PC-3 (cell line): ENCODE results near the gene IRF8.

Experiments
- CTCF ChIP-seq: fragments of 300-600 bp; sonication (generic); conservative IDR thresholded peaks from 2 replicates; pipeline ENCODE4 v1.5.1; 2017; ENCODE audit warnings: antibody characterized with exemption, low read depth, mild to moderate bottlenecking, low read length
- EZH2 ChIP-seq: fragments of 300-600 bp; sonication (generic); IDR thresholded peaks from one replicate; pipeline ENCODE4 v1.6.1; 2017; ENCODE audit warnings: antibody characterized with exemption, mild to moderate bottlenecking, low read length; ENCODE audit not compliant: unreplicated experiment
- EZH2phosphoT487 ChIP-seq: fragments of 300-600 bp; sonication (generic); IDR thresholded peaks from 2 replicates; pipeline ENCODE4 v1.6.1; 2018; ENCODE audit warnings: mild to moderate bottlenecking, antibody characterized with exemption, low read length, borderline replicate concordance

GRCh38 chr16:85918436-85918835 lies 19.5 kb downstream of the IRF8 start:
- TF ChIP-seq CTCF, result no peak
- no peak for TF ChIP-seq EZH2
- TF ChIP-seq EZH2phosphoT487, result no peak
